ENCODE measurements around the gene XXYLT1. TPM values are rescaled to one million over a fixed set of nuclear protein-coding genes. Genes with fewer than 3 reads are reported as not detected.

XXYLT1 gene
- total and polyA plus RNA-seq, 9 of the 15 experiments (the other 6 are each of a cell fraction or from before 2014, with no cell fraction given) = 1.9 to 18.9 (median 15.0) TPM

- WGBS (ENCODE audit: insufficient coverage, low coverage, missing lambda C conversion rate) = 74% methylated on average over 18 of the region's 19 CpGs
- ATAC-seq = no peak
- Histone ChIP-seq H2AFZ (ENCODE audit: low read depth, low read length) (no peak overlapping the region), H4K20me1 (replicated peaks; ENCODE audit: control insufficient read depth, insufficient read depth, low read length) (no peaks in the 10 kb centered on the region; the same call in none of the 2 replicates), H3K9me3 (replicated peaks; ENCODE audit: control insufficient read depth, insufficient read depth, low read depth, low read length) (no peaks in the 10 kb centered on the region), H3K27ac (ENCODE audit: extremely low read depth, low read depth, low read length) (no peak overlapping the region), H3K4me1 (replicated peaks in 1 of 2; ENCODE audit: control insufficient read depth in 2 of 2, insufficient read depth in 2 of 2, low read length in 2 of 2) (peaks cover 0 to 23% of the 10 kb centered on the region in 2 experiments; a peak in 2 of 5 replicates), H3K9me1 (ENCODE audit: control insufficient read depth, insufficient read depth, low read length) (no peaks in the 10 kb centered on the region), H3K9ac (ENCODE audit: insufficient read depth in 1 of 2, low read depth in 2 of 2, low read length in 2 of 2) (0 out of 4 replicates have a peak overlapping the region, but pooled peaks of 1 of the 2 experiments have one; percentile 56), H3K27me3 (ENCODE audit: control insufficient read depth in 2 of 2, insufficient read depth in 2 of 2, low read length in 2 of 2) (no peaks in the 10 kb centered on the region), H3K4me3 (no peak overlapping the region), H3K4me2 (ENCODE audit: insufficient read depth, low read length) (no peak overlapping the region), H3K36me3 (ENCODE audit: control insufficient read depth, insufficient read depth, low read length) (peaks cover 3% of the 10 kb centered on the region; the same call in 1 of the 3 replicates), H3K79me2 (ENCODE audit: control insufficient read depth, insufficient read depth, low read length) (no peaks in the 10 kb centered on the region)
- no TSS peak for BruUV-seq (replicated peaks)
- no peak for FAIRE-seq
- POLR2A ChIA-PET = interaction anchor here (0.7 kb wide), 1 partner anchor 339 kb away, joined by 3 read pairs; no protein-coding TSS in a partner anchor
- intact Hi-C loops (cut with micrococcal nuclease) = no loop called here
- in situ Hi-C loops (cut with MboI) = no loop called here
- DNase-seq (ENCODE audit: extremely low read depth in 1 of 4, low spot score in 3 of 4) = no peak
- CTCF ChIA-PET (ENCODE audit: low intra/inter-chr PET ratio) = no interaction called here
- no peak for TF ChIP-seq ZFP30 (CRISPR knock-in tag; IDR thresholded peaks at IDR 0.05; ENCODE audit: borderline replicate concordance)
- TF ChIP-seq ZNF384 (IDR thresholded peaks at IDR 0.05; ENCODE audit: low read depth, low read length) = no peak
- TF ChIP-seq MAFK (IDR thresholded peaks at IDR 0.05; ENCODE audit: low read length) = no peak
- TF ChIP-seq ZNF217 (CRISPR knock-in tag; IDR thresholded peaks at IDR 0.05) = no peak
- no peak for TF ChIP-seq PCBP2 (IDR thresholded peaks at IDR 0.05; ENCODE audit: low read depth, low read length, poor library complexity, severe bottlenecking)
- TF ChIP-seq MAZ (CRISPR knock-in tag; conservative IDR thresholded peaks at IDR 0.05 in 1 of 2, IDR thresholded peaks at IDR 0.05 in 1 of 2) = no peak
- TF ChIP-seq OTX1 (CRISPR knock-in tag; IDR thresholded peaks at IDR 0.05) = no peak
- TF ChIP-seq RUNX1 (IDR thresholded peaks at IDR 0.05; ENCODE audit: low read depth) = no peak
- TF ChIP-seq SAFB (IDR thresholded peaks at IDR 0.05; ENCODE audit: borderline replicate concordance, low read depth, low read length) = no peak
- no peak for TF ChIP-seq HOMEZ (CRISPR knock-in tag; IDR thresholded peaks at IDR 0.05)
- no peak for TF ChIP-seq BRCA1 (IDR thresholded peaks at IDR 0.05)
- no peak for TF ChIP-seq BRCA1 (CRISPR knock-in tag; IDR thresholded peaks at IDR 0.05)
- no peak for TF ChIP-seq U2AF2 (optimal IDR thresholded peaks at IDR 0.05; ENCODE audit: low read depth, low read length)
- TF ChIP-seq ARID1B (IDR thresholded peaks at IDR 0.05) = no peak
- no peak for TF ChIP-seq ZNF655 (CRISPR knock-in tag; IDR thresholded peaks at IDR 0.05)
Measured at GRCh38 chr3:195072916-195073564, 197.9 kb downstream of the XXYLT1 start.

Measured in K562 (cell line).